ENCODE data around the gene JCHAIN. TPM values are rescaled to one million over a fixed set of nuclear protein-coding genes. Genes with fewer than 3 reads are reported as not detected.

Gene JCHAIN
- total RNA-seq, 4 donors from 2014 or later: 2.0 to 138 (median 29.0) TPM; not detected in 1

DNA sequence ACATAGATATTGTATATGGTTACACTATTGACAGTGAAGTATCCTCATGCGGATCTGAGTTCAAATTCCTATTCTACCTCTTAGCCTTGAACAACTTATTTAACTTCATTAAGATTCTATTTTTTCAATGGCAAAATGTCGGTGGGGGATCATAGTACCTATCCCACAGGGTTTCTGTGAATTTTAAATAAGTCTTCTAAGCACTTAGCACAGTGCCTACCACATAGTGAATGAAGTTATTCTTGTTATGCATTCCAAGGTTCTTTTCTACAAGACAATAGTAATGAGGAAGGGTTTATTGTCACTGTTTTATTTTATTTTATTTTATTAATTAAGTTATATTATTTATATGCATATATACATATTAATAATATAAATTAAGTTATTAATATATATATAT, 46.5 kb downstream of the JCHAIN start:
- Histone ChIP-seq H3K27me3 (no peaks in the 10 kb centered on the region), H3K4me3 (no peak overlapping the region), H3K36me3 (no peaks in the 10 kb centered on the region), H3K27ac (no peak overlapping the region), H3K9me3 (no peaks in the 10 kb centered on the region), H3K4me1 (no peaks in the 10 kb centered on the region)
- intact Hi-C loops (cut with DNase I): no loop called here
- TF ChIP-seq, protein P1, sequence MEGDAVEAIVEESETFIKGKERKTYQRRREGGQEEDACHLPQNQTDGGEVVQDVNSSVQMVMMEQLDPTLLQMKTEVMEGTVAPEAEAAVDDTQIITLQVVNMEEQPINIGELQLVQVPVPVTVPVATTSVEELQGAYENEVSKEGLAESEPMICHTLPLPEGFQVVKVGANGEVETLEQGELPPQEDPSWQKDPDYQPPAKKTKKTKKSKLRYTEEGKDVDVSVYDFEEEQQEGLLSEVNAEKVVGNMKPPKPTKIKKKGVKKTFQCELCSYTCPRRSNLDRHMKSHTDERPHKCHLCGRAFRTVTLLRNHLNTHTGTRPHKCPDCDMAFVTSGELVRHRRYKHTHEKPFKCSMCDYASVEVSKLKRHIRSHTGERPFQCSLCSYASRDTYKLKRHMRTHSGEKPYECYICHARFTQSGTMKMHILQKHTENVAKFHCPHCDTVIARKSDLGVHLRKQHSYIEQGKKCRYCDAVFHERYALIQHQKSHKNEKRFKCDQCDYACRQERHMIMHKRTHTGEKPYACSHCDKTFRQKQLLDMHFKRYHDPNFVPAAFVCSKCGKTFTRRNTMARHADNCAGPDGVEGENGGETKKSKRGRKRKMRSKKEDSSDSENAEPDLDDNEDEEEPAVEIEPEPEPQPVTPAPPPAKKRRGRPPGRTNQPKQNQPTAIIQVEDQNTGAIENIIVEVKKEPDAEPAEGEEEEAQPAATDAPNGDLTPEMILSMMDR (IDR thresholded peaks at IDR 0.05): no peak
- no peak for TF ChIP-seq POLR2A (IDR thresholded peaks at IDR 0.05)
- no peak for DNase-seq
- WGBS, 2 donors: 82 to 95% methylated on average over 2 of the region's 2 CpGs

DNA sequence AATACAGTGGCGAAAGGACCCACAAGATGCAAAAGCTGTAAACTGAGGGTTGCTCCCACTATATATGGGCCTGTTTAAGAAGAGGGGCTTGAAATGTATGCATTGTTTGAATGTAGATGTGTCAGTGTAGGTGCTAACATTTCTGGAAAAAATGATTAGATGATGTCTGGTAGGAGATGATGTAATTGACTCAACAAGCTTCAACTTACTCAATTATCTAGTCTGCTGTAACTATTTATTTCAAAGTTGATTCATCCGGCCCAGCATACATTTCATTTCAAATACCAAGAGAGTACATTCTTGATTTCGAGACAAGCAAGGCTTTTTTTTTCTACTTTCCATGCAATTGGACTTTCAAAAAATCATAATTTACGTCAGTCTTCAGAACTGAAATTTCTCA, 47.0 kb downstream of the JCHAIN start:
- no peak for DNase-seq
- no peak overlapping the region for H3K4me3 ChIP-seq
- no peaks in the 10 kb centered on the region for H3K27me3 ChIP-seq
- intact Hi-C loops (cut with DNase I): no loop called here
- 75 to 91% methylated on average over 4 of the region's 4 CpGs for WGBS, 2 donors
- TF ChIP-seq POLR2A (IDR thresholded peaks at IDR 0.05): no peak
- TF ChIP-seq, protein P1 (IDR thresholded peaks at IDR 0.05): no peak
- H3K27ac ChIP-seq: no peak overlapping the region
- H3K4me1 ChIP-seq: no peaks in the 10 kb centered on the region
- H3K9me3 ChIP-seq: no peaks in the 10 kb centered on the region
- H3K36me3 ChIP-seq: no peaks in the 10 kb centered on the region

DNA sequence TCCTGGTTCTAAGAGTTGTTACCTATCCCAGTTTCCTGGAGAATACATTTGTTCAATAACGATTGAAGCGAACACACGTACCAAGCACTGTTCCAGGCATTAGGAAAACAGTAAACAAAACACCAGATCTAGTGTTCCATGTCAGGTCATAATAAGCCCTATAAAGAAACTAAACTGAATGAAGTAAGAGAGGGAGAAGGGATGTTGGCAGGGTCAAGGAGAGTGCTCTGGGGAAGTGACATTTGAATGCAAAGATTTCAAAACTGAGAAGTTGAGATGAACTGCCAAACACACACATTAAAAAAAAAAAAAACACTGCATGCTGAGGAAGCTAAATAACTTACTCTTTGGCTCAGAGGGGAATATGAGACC, 52.1 kb downstream of the JCHAIN start:
- Histone ChIP-seq H3K9me3 (no peaks in the 10 kb centered on the region), H3K36me3 (no peaks in the 10 kb centered on the region), H3K4me1 (no peaks in the 10 kb centered on the region), H3K27me3 (no peaks in the 10 kb centered on the region), H3K4me3 (peak overlapping the region in 2 of 4 donors; percentile 18 to 51), H3K27ac (peak overlapping the region in 1 of 4 donors; percentile 49)
- 63 to 80% methylated on average over 3 of the region's 3 CpGs for WGBS, 2 donors
- intact Hi-C loops (cut with DNase I): no loop called here
- TF ChIP-seq, protein P1 (IDR thresholded peaks at IDR 0.05): no peak
- TF ChIP-seq POLR2A (IDR thresholded peaks at IDR 0.05): no peak
- no peak for DNase-seq

DNA sequence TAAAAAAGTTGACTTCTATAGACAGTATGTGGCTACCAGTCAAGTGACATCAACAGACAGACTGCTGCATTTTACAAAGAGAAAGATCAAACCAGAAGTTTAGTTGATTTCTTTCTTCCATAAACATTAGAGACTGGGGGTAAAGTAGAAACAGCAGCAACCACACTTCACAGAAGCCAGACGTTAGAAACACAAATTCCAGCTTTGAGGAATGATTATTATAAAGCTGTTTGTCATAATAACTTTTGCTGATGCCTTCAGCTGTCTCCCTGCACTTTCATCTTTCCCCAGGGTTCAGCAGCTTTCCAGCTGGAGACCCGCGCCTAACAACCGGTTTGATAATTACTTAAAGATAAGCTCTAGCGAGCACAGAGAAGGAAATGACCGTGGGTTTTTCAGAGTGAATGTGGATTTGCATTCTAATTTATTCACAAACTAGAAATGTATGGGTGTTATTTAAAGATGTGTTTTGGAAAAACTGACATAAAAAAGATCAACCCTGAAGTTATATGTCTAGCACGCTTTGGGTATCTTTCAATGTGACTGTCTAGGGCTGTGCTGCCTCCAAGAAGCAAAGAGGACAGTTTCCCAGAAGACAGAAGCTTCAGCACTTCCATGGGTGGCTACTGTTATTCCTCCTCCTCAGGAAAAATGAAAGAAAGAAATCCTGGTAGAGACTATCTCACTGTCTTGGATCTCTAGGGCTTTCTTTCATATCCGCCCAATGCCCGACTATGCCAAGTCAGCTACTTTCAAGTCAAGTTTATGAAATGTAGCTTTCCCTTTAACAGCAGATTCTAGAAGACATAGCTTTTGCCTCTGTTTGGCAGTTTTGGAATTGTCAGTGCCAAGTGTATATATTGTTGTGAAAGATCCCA, 52.8 kb downstream of the JCHAIN start:
- Histone ChIP-seq H3K27me3 (peaks cover 0 to 2% (median 0%) of the 10 kb centered on the region in 4 donors), H3K9me3 (no peaks in the 10 kb centered on the region), H3K36me3 (no peaks in the 10 kb centered on the region), H3K4me1 (no peaks in the 10 kb centered on the region), H3K4me3 (peak overlapping the region in 2 of 4 donors; percentile 18 to 51), H3K27ac (peak overlapping the region in 1 of 4 donors; percentile 49)
- 39% methylated on average over 9 of the region's 9 CpGs for WGBS, 2 donors
- intact Hi-C loops (cut with DNase I): no loop called here
- no peak for TF ChIP-seq POLR2A (IDR thresholded peaks at IDR 0.05)
- TF ChIP-seq, protein P1 (IDR thresholded peaks at IDR 0.05): no peak
- no peak for DNase-seq

DNA sequence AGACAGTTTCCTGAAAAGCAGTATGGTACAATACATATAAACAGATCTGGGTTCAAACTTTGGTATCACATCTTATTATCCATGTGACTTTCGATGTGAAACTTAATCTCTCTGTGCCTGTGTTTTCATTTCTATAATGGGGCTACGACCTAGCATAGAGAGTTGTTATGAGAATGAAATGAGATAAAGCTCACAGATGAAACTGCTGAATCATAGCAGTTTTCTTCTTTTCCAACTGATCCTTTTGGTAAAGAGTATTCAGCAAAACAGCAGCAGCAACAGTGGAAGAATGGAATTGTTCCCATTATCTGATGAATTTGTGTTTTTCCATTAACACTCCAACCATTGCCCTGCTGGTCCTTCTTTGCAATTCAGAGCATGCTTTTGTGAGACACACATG, 58.0 kb downstream of the JCHAIN start:
- H3K36me3 ChIP-seq: no peaks in the 10 kb centered on the region
- H3K27ac ChIP-seq: no peak overlapping the region
- no peaks in the 10 kb centered on the region for H3K9me3 ChIP-seq
- WGBS, 2 donors: 66 to 77% methylated on average over 2 of the region's 2 CpGs
- TF ChIP-seq, protein P1 (IDR thresholded peaks at IDR 0.05): no peak
- TF ChIP-seq POLR2A (IDR thresholded peaks at IDR 0.05): no peak
- peaks cover 0 to 2% (median 0%) of the 10 kb centered on the region in 4 donors for H3K27me3 ChIP-seq
- intact Hi-C loops (cut with DNase I): no loop called here
- H3K4me1 ChIP-seq: no peaks in the 10 kb centered on the region
- no peak overlapping the region for H3K4me3 ChIP-seq
- no peak for DNase-seq

Measured in esophagus squamous epithelium (tissue), 5 donors.